H1 (cell line): ENCODE results near the gene HACD1. TPM values are rescaled to one million over a fixed set of nuclear protein-coding genes. Genes with fewer than 3 reads are reported as not detected.

Experiments used
- CTCF ChIA-PET: fragments of 300-600 bp; sonication (Branson Sonifier 250); formaldehyde crosslinking; loops from one replicate; lab custom pipeline; 2021; ENCODE audit not compliant: partially characterized antibody; lab: Charles Lee
- POLR2A ChIA-PET: fragments of 300-600 bp; sonication (Branson Sonifier 250); formaldehyde crosslinking; loops from one replicate; lab custom pipeline; 2021; ENCODE audit warnings: inconsistent platforms; ENCODE audit not compliant: partially characterized antibody; lab: Charles Lee
- DNase-seq, 2 experiments: peaks; one replicate each; pipeline versions ENCODE4 v3.0.0 to v3.0.0-alpha.2; 2010 to 2022; ENCODE audit warnings: low spot score in 2 of 2, low read depth in 1 of 2, mixed read lengths in 1 of 2
- FAIRE-seq: peaks from 2 replicates; lab custom pipeline; 2011; peaks lifted over from hg19 to GRCh38; lab: Jason Lieb, UNC
- H2AFZ ChIP-seq: 2 replicates; pipeline ENCODE4 v1.8.1; 2012; ENCODE audit warnings: low read length, inconsistent platforms
- H2AK5ac ChIP-seq: 2 replicates; pipeline ENCODE4 v1.6.1; 2013; ENCODE audit warnings: low read depth, low read length
- H2BK120ac ChIP-seq: replicated peaks from 2 replicates; pipeline ENCODE3; 2013; ENCODE audit warnings: low read depth, low read length, inconsistent platforms
- H2BK12ac ChIP-seq: 2 replicates; pipeline ENCODE4 v1.6.1; 2013; ENCODE audit warnings: low read depth, low read length
- H2BK15ac ChIP-seq: 2 replicates; pipeline ENCODE4 v1.6.1; 2013; ENCODE audit warnings: low read length
- H2BK20ac ChIP-seq: 2 replicates; pipeline ENCODE4 v1.6.1; 2013; ENCODE audit warnings: low read length
- H2BK5ac ChIP-seq: 2 replicates; pipeline ENCODE4 v1.6.1; 2013; ENCODE audit warnings: low read depth, low read length
- H3K14ac ChIP-seq: 2 replicates; pipeline ENCODE4 v1.6.1; 2013; ENCODE audit warnings: inconsistent platforms; ENCODE audit not compliant: insufficient read length
- H3K18ac ChIP-seq: 2 replicates; pipeline ENCODE4 v1.6.1; 2013; ENCODE audit warnings: low read length; ENCODE audit errors: extremely low read depth
- H3K23ac ChIP-seq: 2 replicates; pipeline ENCODE4 v1.6.1; 2013; ENCODE audit warnings: inconsistent platforms; ENCODE audit not compliant: insufficient read length
- H3K23me2 ChIP-seq: 2 replicates; pipeline ENCODE4 v1.6.1; 2013; ENCODE audit warnings: low read depth, low read length
- H3K27ac ChIP-seq: 2 replicates; pipeline ENCODE4 v1.6.1; 2011; ENCODE audit warnings: low read depth, low read length, inconsistent platforms
- H3K27me3 ChIP-seq, 4 experiments: replicated peaks in 1 of 4; 1 replicate in 1 of 4; 2 replicates in 3 of 4; pipeline versions ENCODE4 v1.6.1 to v1.8.1; 2011 to 2013; ENCODE audit warnings: low read length in 3 of 4, mild to moderate bottlenecking in 3 of 4, inconsistent platforms in 2 of 4, mixed read lengths in 2 of 4, moderate library complexity in 1 of 4; ENCODE audit not compliant: control insufficient read depth in 3 of 4, insufficient read depth in 3 of 4; ENCODE audit errors: extremely low read depth in 1 of 4
- H3K36me3 ChIP-seq, 4 experiments: 2 replicates each; pipeline versions ENCODE4 v1.6.1 to v1.8.1; 2011 to 2013; ENCODE audit warnings: mild to moderate bottlenecking in 4 of 4, low read length in 3 of 4, moderate library complexity in 2 of 4, control low read depth in 1 of 4, inconsistent platforms in 1 of 4; ENCODE audit not compliant: insufficient read depth in 4 of 4, control insufficient read depth in 2 of 4
- H3K4ac ChIP-seq: replicated peaks from 2 replicates; pipeline ENCODE3; 2013; ENCODE audit warnings: low read length, low read depth, mixed read lengths, inconsistent platforms; ENCODE audit not compliant: insufficient read length
- H3K4me1 ChIP-seq, 4 experiments: replicated peaks in 1 of 4; 1 replicate in 1 of 4; 2 replicates in 3 of 4; pipeline versions ENCODE4 v1.6.1 to v1.8.1; 2011 to 2013; ENCODE audit warnings: low read length in 3 of 4, inconsistent platforms in 2 of 4, mixed read lengths in 1 of 4; ENCODE audit not compliant: insufficient read depth in 4 of 4, control insufficient read depth in 3 of 4
- H3K4me2 ChIP-seq, 2 experiments: 2 replicates each; pipeline versions ENCODE4 v1.6.1 to v1.8.1; 2011 to 2013; ENCODE audit warnings: low read depth in 2 of 2, low read length in 2 of 2, control low read depth in 1 of 2, inconsistent platforms in 1 of 2, mild to moderate bottlenecking in 1 of 2; ENCODE audit not compliant: insufficient read depth in 1 of 2
- H3K4me3 ChIP-seq, 4 experiments: fragments of 200-600, 300-600 bp in 1 of 4; sonication (generic), shearing (Covaris generic), sonication (Bioruptor Twin) in 1 of 4; 2 replicates each; pipeline versions ENCODE4 v1.5.1 to v1.8.1; 2011 to 2016; ENCODE audit warnings: low read length in 4 of 4, low read depth in 3 of 4, control low read depth in 2 of 4, inconsistent platforms in 2 of 4, mild to moderate bottlenecking in 2 of 4, mixed read lengths in 1 of 4, moderate library complexity in 1 of 4; ENCODE audit not compliant: insufficient read depth in 2 of 4; ENCODE audit errors: extremely low read depth in 1 of 4
- H3K56ac ChIP-seq: replicated peaks from 2 replicates; pipeline ENCODE3; 2013; ENCODE audit warnings: low read depth, mild to moderate bottlenecking, mixed read lengths, low read length, inconsistent platforms; ENCODE audit not compliant: insufficient read length
- H3K79me1 ChIP-seq: 2 replicates; pipeline ENCODE4 v1.6.1; 2013; ENCODE audit warnings: low read depth, low read length, control low read depth
- H3K79me2 ChIP-seq, 2 experiments: 2 replicates each; pipeline versions ENCODE4 v1.6.1 to v1.8.1; 2012 to 2013; ENCODE audit warnings: low read length in 2 of 2, mild to moderate bottlenecking in 2 of 2, inconsistent platforms in 1 of 2; ENCODE audit not compliant: insufficient read depth in 2 of 2, control insufficient read depth in 1 of 2
- H3K9ac ChIP-seq, 4 experiments: replicated peaks in 1 of 4; 1 replicate in 1 of 4; 2 replicates in 3 of 4; pipeline versions ENCODE4 v1.6.1 to v1.8.1; 2011 to 2013; ENCODE audit warnings: low read depth in 3 of 4, low read length in 3 of 4, control low read depth in 2 of 4, mild to moderate bottlenecking in 2 of 4, moderate library complexity in 2 of 4, inconsistent platforms in 1 of 4; ENCODE audit errors: extremely low read depth in 1 of 4
- H3K9me3 ChIP-seq, 2 experiments: 2 replicates each; pipeline versions ENCODE4 v1.6.1 to v1.8.1; 2012 to 2013; ENCODE audit warnings: mild to moderate bottlenecking in 2 of 2, moderate library complexity in 2 of 2, control low read depth in 1 of 2, inconsistent platforms in 1 of 2, low read depth in 1 of 2, low read length in 1 of 2, mixed read lengths in 1 of 2; ENCODE audit not compliant: insufficient read depth in 2 of 2
- H4K20me1 ChIP-seq, 2 experiments: replicated peaks in 1 of 2; 2 replicates each; pipeline versions ENCODE3 to v1.8.1; 2011 to 2013; ENCODE audit warnings: inconsistent platforms in 2 of 2, low read length in 2 of 2, mild to moderate bottlenecking in 1 of 2; ENCODE audit not compliant: insufficient read depth in 2 of 2, control insufficient read depth in 1 of 2
- H4K5ac ChIP-seq: 2 replicates; pipeline ENCODE4 v1.6.1; 2013; ENCODE audit warnings: low read length, low read depth, mixed read lengths, inconsistent platforms; ENCODE audit not compliant: insufficient read length
- H4K8ac ChIP-seq: 2 replicates; pipeline ENCODE4 v1.8.0; 2013; ENCODE audit warnings: mild to moderate bottlenecking, moderate library complexity, low read length, inconsistent platforms; ENCODE audit not compliant: insufficient read depth; ENCODE audit errors: extremely low read depth
- H4K91ac ChIP-seq: replicated peaks from 2 replicates; pipeline ENCODE3; 2013; ENCODE audit warnings: low read length, mixed read lengths, inconsistent platforms; ENCODE audit not compliant: insufficient read length
- FOSL1 ChIP-seq: IDR thresholded peaks from 2 replicates; pipeline ENCODE4 v1.6.1; 2011; ENCODE audit warnings: mild to moderate bottlenecking, low read depth, low read length, moderate library complexity; ENCODE audit not compliant: insufficient read depth
- JUND ChIP-seq: IDR thresholded peaks from 2 replicates; pipeline ENCODE4 v1.6.1; 2011; ENCODE audit warnings: mild to moderate bottlenecking, improper control_type of control experiment, low read length
- KDM1A ChIP-seq: fragments of 200-600, 300-600 bp; sonication (generic); IDR thresholded peaks from 2 replicates; pipeline ENCODE4 v1.7.1; 2016; ENCODE audit warnings: mild to moderate bottlenecking, low read length, borderline replicate concordance
- MAX ChIP-seq: IDR thresholded peaks from 2 replicates; pipeline ENCODE4 v1.6.1; 2012; ENCODE audit warnings: inconsistent platforms
- USF2 ChIP-seq: IDR thresholded peaks from 2 replicates; pipeline ENCODE4 v1.6.1; 2011; ENCODE audit warnings: low read length, improper control_type of control experiment
- WGBS, 2 experiments: shearing (Covaris generic) in 1 of 2; methylation state at CpG; one replicate each; pipeline versions ENCODE4 v1.1.6 to v1.1.7; 2013 to 2015; ENCODE audit warnings: low lambda C conversion rate in 2 of 2, mixed read lengths in 2 of 2, inconsistent platforms in 1 of 2, low coverage in 1 of 2, missing lambda C conversion rate in 1 of 2; ENCODE audit not compliant: insufficient replicate concordance in 2 of 2, insufficient coverage in 1 of 2, insufficient read length in 1 of 2; ENCODE audit errors: extremely low coverage in 1 of 2, missing lambda C conversion rate in 1 of 2; 5-methylcytosine and 5-hydroxymethylcytosine counted together
- polyA plus RNA-seq, 7 experiments: library from polyadenylated mRNA; depleted of rRNA in 3 of 7; stranded (reverse) in 5 of 7; unstranded in 2 of 7; fragments of >200 nt in 5 of 7; fragments of 200-250 nt in 2 of 7; gene quantifications; 1 replicate in 5 of 7; 2 replicates in 1 of 7; 4 replicates in 1 of 7; pipeline versions ENCODE4 v1.2.1 to v1.2.3, GENCODE V29; 2011 to 2013; ENCODE audit warnings: missing spikeins in 2 of 7, mixed read lengths in 2 of 7
- total RNA-seq: library from RNA; stranded (reverse); fragmentation: NEBNext Ultra II Directional; extraction: Animal tissue kit (Norgen Biotek cat#: 25700); gene quantifications from 2 replicates; pipeline ENCODE4 v1.2.1, GENCODE V29; 2021

The HACD1 gene
- total and polyA plus RNA-seq, 2 of the 8 experiments (the other 6 are each of a cell fraction or from before 2014, with no cell fraction given) = 18.7 to 30.8 TPM

GRCh38 chr10:17597386-17597785 is 19.8 kb downstream of the HACD1 start:
- no peak overlapping the region for H2AFZ ChIP-seq
- no peak for TF ChIP-seq JUND
- no peak for TF ChIP-seq MAX
- TF ChIP-seq USF2 = no peak
- TF ChIP-seq KDM1A = no peak
- no peak for TF ChIP-seq FOSL1
- TF ChIP-seq, all 59 proteins: peak for 0
- Histone ChIP-seq H3K79me2 (no peaks in the 10 kb centered on the region), H4K8ac (no peak overlapping the region), H3K27ac (no peak overlapping the region), H4K20me1 (no peaks in the 10 kb centered on the region), H3K4me1 (no peaks in the 10 kb centered on the region), H3K9me3 (no peaks in the 10 kb centered on the region), H3K23ac (no peak overlapping the region), H2BK120ac (no peak overlapping the region), H3K36me3 (peaks cover 0 to 2% (median 0%) of the 10 kb centered on the region in 4 experiments; a peak in 2 of 8 replicates), H4K91ac (no peak overlapping the region), H2AK5ac (no peak overlapping the region), H3K14ac (no peak overlapping the region), H3K4me2 (no peak overlapping the region), H2BK12ac (no peak overlapping the region), H3K27me3 (no peaks in the 10 kb centered on the region), H3K4ac (no peak overlapping the region), H3K56ac (no peak overlapping the region), H3K79me1 (no peaks in the 10 kb centered on the region), H2BK5ac (no peak overlapping the region), H4K5ac (no peak overlapping the region), H3K18ac (no peak overlapping the region), H3K4me3 (no peak overlapping the region), H3K9ac (no peak overlapping the region), H2BK20ac (no peak overlapping the region), H2BK15ac (no peak overlapping the region), H3K23me2 (no peaks in the 10 kb centered on the region)
- POLR2A ChIA-PET = no interaction called here
- 93% methylated on average over 3 of the region's 3 CpGs; no CpG with 5 or more reads in 1 of the 2 experiments for WGBS, 2 experiments
- CTCF ChIA-PET = interaction anchor here (0.6 to 1.8 kb wide), 6 partner anchors 11 to 307 kb away, joined by 3 to 7 read pairs (median 4); no protein-coding TSS in a partner anchor
- FAIRE-seq (no peak), DNase-seq (no peak)
